UCSD-AML1 (cell line): Measurements from ENCODE around the gene FCRL6.

Experiments
- DNase-seq: peaks from one replicate; lab custom pipeline; 2025; ENCODE audit not compliant: unreplicated experiment; lab: John Stamatoyannopoulos, UW

The FCRL6 gene

DNA sequence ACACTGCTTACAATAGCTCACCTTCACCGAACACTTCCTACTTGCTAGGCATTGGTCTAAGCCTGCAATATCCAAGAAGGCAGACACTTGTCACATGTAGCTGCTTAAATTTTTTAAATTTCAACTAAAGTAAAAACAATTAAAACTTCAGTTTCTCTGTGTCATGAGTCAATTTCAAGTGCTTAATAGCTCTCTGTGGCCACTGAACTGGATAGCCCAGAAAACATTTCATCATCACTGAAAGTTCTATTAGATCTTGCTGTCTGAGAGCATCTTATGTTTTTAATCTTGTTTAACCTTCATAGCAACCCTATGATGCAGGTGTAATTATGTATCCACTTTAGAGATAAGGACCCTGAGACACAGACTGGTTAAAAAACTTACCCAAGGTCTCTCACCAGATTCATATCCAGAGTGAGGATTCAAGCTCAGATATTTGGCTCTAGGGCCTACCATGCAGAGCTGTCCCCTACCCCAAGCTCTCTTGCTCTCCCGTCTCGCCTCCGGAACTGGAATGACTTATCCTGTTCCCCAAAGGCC, 2.6 kb upstream of the FCRL6 start:
- DNase-seq, result no peak

DNA sequence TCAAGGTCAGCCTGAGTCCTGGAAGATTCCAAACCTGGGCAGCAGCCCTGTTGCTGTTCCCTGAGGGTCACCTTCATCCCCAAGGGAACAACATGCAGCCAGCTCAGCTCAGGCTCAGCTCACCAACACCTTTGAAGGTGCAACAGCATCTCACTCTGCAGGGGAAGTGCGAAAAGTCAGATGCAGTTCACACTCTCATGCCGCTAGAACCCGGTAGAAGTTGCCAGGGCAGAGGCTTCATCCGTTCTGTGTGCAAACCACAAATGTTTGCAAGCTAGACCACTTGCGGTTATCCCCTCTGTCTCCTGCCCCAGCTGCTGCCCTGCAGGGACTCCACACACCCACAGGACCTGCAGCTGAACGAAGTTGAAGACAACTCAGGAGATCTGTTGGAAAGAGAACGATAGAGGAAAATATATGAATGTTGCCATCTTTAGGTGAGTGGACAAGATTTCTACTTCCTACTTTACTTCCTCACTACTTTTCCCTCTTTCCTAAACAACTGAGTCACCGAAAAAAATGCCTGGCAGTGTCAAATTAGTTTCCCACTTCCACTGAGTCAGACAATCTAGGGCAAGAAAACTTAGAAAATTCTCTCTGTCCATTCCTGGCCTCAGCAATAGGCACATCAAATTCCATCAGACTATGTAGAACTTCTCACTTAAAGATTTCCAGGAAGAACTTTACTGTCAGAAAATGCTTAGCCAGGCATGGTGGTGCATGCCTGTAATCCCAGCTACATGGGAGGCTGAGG, 1.8 kb upstream of the FCRL6 start:
- peak; percentile 44 for DNase-seq

GRCh38 chr1:159803956-159804689, 2.0 kb downstream of the FCRL6 start:
- DNase-seq, result no peak

GRCh38 chr1:159804924-159805323, 2.8 kb downstream of the FCRL6 start:
- DNase-seq, result no peak

DNA sequence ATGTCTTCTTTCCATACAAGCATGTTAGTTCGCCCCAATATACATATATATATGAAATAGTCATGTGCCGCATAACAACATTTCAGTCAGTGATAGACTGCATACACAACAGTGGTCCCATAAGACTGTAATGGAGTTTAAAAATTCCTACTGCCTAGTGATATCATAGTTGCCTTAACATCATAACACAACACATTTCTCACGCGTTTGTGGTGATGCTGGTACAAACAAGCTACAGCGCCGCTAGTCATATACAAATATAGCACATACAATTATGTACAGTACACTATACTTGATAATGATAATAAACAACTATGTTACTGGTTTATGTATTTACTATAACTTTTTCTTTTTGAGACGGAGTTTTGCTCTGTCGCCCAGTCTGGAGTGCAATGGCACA, 13.8 kb downstream of the FCRL6 start:
- no peak for DNase-seq

DNA sequence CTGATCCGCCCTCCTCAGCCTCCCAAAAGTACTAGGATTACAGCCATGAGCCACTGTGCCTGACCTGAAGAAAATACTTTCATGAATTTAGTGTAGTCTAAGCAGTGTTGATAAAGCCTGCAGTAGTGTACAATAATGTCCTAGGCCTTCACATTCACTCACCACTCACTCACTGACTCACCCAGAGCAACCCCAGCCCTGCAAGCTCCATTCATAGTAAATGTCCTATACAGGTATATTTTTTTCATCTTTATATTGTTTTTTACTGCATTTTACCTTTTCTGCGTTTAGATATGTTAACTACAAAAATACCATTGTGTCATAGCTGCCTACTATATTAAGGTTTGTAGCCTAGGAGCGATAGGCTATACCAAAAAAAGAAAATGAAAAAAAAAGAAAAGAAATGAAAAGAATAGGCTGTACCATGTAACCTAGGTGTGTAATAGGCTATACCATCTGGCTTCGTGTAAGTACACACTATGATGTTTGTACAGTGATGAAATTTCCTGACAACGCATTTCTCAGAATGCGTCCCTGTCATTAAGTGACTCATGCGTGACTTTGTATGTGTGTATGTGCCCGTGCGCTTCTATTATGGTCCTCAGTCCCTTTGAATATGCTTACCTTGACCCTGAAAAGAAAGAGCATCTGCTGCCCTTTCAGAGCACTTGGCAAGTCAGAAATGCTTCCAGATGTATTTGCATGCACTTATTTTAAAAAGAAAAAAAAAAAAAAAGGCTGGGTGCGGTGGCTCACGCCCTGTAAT, 15.3 kb downstream of the FCRL6 start:
- no peak for DNase-seq

DNA sequence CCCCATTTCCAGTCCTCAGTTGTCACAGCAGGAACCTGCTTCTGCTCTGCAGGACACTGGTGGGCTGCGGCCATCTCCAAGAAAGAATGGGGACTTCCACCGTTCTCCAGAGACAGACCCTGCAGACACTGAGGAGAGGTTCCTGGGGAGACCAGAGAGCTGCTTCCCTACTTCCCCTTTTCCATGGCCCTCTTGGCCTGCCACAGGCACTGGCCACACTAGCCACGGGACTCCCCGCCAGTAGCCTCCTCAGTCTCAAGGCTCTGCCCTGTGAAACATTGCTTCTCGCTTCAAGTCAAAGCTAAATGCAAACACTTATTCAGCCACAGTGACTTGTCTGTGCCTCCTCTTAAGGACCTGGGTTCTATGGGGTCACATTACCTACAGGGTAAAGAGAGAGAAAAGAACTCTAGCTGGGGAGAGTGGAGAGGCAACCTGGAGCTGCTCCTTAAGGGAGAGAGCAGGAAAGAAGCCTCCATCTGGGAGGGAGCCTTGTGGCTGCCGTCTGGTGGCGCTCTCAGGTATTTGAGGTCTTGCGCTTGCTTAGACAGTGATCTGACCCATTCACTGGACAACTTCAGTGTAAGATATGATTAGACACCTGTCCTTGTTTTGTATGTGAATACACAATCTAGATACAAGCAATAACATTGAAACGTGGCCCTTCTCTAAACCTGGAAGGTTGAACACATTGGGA, 19.2 kb downstream of the FCRL6 start:
- DNase-seq, result peak; percentile 46

GRCh38 chr1:159823406-159823805, 21.2 kb downstream of the FCRL6 start:
- no peak for DNase-seq

DNA sequence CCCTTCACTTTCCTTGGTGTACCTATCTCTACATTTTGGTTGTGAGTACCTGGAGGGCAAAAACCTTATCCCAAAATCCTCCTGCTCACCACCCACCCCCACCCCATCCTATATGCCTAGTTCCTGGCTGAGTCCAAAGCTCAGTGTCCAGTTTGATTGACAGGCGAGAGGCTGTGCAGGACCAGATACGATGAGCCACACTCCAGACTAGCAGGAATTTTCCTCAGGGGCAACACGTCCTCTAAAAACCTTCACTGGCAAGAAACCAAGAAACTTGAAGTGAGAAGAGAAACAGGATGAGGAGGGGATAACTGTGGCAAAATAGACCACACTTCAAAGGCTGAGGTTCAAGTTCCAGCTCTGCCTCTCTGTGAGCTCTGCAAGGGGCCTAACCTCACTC, 23.4 kb downstream of the FCRL6 start:
- no peak for DNase-seq

DNA sequence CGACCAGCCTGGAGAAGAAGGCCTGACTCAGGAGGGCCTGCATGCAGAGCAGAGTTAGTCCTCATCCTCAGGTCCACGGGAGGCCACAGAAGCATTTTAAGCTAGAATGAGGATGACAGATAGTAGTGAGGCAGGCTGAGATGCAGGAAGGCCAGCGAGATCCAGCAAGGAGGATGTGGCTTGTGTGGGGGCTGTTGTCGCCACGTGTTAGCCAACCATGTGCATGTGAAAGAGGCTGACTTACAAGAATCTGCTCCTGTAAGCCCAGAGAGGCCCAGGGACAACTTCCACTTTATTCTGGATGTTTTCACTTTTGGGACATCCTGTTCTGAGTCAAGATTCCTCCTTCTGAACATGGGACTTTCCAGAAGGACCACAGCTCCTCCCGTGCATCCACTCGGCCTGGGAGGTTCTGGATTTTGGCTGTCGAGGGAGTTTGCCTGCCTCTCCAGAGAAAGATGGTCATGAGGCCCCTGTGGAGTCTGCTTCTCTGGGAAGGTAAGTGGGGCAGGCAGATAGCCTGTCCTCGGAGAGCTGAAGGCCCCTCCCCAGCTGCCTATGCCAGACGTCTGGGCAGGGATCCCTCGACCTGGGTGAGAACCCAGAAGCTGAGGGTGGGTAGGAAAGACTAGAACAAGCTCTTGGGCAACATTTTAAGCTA, 24.4 kb downstream of the FCRL6 start, which contains the start of gene SLAMF8:
TSS of gene SLAMF8 (plus strand) at position 433 of the 661 bp plus-strand sequence. CDS start at position 459, 26 bp downstream.
- DNase-seq, result peak; percentile 65

DNA sequence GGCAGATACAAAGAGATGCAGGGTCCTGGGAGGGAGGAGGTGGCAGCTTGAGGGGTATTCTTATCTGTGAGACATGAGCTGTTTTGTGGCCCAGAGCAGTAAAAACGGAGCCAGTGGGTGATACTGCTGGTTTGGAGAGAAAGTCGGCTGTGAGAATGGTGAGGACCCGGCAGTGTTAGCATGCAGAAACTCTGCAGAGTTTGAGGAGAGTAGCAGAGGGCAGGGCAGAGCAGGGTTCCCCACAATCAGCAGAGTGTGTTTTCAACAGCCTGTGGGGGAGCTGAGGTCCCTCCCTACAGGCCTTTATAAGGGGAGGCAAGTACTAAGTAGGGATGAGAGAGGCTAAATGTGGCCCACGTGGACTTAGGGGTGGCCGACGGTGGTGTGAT, 24.9 kb downstream of the FCRL6 start:
- DNase-seq, result no peak

GRCh38 chr1:159827549-159827948, 25.4 kb downstream of the FCRL6 start:
- DNase-seq, result no peak

- DNase-seq, result no peak
Observed at GRCh38 chr1:159828176-159828575, 26.0 kb downstream of the FCRL6 start.

DNA sequence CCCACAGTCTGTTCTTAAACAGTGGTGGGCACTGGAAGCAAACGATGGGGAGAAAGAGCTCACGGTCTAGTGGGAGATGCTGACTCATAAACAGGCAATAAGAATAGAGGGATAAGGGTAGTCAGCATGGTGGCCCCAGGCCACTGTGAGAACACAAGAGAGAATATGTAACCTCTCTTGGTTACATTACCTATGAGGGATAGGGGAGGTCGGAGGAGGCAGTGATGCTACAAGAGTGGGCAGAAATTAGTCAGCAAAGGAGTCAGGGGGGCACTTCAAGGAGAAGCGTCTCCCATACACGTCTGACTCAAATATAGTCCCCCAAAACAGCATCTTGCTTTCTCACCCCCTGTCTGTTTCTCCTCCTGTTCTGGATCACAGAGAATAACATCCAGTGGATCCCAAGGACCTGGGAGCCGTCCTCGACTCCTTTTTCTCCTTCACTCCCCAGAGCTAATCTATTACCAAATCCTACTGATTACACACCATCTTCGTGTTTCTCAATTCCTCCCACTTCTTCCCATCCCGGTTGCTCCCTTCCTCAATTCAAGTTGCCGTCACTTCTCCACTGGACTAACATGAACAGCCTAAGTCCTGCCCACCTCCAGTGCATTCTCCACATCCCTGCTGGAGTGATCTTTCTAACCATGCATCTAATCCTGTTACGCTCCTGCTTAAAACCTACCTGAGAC, 26.6 kb downstream of the FCRL6 start:
- no peak for DNase-seq

GRCh38 chr1:159829273-159829634, 27.1 kb downstream of the FCRL6 start:
- peak; percentile 65 for DNase-seq

- DNase-seq, result no peak
Observed at GRCh38 chr1:159829822-159830465, 27.8 kb downstream of the FCRL6 start.

- DNase-seq, result no peak
Observed at GRCh38 chr1:159830722-159831121, 28.6 kb downstream of the FCRL6 start.

DNA sequence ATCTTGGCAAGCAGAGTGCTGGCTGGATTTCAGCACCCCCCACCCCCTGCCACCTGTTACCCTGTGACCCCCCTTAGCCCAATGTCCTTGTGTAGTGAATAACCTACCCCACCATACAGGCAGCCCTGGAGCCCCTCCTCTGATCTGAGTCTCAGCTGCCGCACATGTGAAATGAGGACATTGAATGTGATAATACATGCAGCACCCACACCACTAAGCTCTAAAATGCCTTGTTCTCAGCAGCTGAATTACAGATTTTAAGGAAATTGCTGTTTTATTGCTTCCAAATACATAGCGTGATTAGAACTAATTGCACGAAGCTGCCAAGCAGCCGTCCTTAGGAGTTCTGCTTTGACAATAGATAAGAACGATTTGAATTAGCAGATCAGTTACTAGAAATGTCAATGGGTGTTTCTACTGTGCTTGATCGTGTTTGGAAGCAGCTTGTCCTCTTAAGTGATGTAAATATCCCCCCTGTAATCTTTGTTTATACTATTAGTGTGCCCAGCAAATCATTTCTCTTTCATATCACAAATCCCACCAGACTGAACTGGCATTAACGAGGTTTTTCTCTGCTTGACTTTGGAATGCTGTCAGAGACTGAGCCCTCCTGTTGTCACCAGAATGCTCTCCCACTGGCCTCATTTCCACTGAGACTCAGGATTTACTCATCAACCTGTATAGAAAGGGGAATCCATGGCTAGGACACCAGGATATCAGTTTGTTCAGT, 29.4 kb downstream of the FCRL6 start:
- no peak for DNase-seq

DNA sequence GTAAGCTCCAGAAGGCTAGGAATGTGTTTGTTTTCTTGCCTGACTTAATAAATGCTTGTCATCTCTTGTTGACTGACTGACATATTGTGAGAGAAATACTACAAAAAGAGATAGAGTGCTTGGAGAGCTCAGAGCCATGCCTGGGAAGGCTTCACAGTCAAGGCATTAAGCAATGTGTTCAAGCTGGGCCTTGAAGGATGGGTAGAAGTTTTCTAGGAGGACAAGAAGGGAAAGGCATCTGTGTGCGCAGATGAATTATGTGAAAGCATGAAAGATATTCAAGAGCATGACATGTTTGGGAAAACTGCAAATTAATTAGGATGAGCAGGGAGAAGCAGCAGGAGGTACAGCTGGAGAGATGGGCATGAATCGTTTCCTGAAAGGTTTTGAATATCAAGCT, 30.1 kb downstream of the FCRL6 start:
- DNase-seq, result no peak
